Astrocyte of the cerebellum (primary cell): Measurements from ENCODE around the gene VN1R5.

Experiments used
- DNase-seq: peaks from one replicate; pipeline ENCODE4 v3.0.0-alpha.2; 2011; ENCODE audit warnings: low read depth
- H3K4me3 ChIP-seq: 2 replicates; pipeline ENCODE4 v1.5.1; 2011; ENCODE audit warnings: mild to moderate bottlenecking, low read depth, low read length, moderate library complexity
- in situ Hi-C: cut with HindIII; loops from 2 replicates; pipeline ENCODE4 v1.10.0; 2017; ENCODE audit warnings: low sequenced_read_pairs
- TF ChIP-seq, protein P1 (sequence below): IDR thresholded peaks from 2 replicates; pipeline ENCODE4 v1.5.1; 2012; ENCODE audit warnings: low read length, low read depth, moderate library complexity, mild to moderate bottlenecking; ENCODE audit errors: missing control alignments

Gene VN1R5

DNA sequence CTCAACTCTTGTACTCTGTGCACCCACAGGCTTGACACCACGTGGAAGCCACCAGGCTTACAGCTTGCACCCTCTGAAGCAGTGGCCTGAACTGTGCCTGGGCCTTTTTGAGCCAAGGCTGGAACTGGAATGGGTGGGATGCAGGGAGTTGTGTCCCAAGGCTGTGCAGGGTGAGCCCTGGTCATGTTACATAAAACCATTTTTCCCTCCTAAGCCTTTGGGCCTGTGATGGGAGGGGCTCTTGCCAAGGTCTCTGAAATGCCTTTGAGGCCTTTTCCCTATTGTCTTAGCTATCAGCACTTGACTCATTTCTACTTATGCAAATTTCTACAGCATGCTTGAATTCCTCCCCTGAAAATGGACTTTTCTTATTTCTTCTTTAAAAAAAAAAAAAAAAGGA is 14.1 kb downstream of the VN1R5 start:
- in situ Hi-C loops: no loop called here
- no peak for DNase-seq
- no peak overlapping the region for H3K4me3 ChIP-seq
- TF ChIP-seq, protein P1, sequence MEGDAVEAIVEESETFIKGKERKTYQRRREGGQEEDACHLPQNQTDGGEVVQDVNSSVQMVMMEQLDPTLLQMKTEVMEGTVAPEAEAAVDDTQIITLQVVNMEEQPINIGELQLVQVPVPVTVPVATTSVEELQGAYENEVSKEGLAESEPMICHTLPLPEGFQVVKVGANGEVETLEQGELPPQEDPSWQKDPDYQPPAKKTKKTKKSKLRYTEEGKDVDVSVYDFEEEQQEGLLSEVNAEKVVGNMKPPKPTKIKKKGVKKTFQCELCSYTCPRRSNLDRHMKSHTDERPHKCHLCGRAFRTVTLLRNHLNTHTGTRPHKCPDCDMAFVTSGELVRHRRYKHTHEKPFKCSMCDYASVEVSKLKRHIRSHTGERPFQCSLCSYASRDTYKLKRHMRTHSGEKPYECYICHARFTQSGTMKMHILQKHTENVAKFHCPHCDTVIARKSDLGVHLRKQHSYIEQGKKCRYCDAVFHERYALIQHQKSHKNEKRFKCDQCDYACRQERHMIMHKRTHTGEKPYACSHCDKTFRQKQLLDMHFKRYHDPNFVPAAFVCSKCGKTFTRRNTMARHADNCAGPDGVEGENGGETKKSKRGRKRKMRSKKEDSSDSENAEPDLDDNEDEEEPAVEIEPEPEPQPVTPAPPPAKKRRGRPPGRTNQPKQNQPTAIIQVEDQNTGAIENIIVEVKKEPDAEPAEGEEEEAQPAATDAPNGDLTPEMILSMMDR: no peak

DNA sequence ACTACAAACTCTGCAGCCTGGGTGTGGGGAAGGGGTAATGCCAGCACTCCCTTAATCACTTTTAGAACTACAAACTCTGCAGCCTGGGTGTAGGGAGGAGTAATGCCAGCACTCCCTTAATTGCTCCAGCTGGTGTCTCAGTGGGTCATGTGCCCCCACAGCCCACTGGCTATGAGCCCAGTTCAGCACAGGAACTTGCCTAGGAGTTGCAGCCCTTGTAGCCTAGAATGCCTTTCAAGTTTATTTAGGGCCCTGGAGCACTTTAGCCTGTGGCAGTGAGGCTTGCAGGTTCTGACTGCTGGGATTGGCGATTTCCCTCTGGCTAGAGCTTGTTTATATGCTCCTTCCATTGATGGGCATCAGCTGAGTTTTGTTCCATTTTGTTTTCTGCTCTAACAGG is 17.1 kb downstream of the VN1R5 start:
- TF ChIP-seq, protein P1: no peak
- no peak overlapping the region for H3K4me3 ChIP-seq
- no peak for DNase-seq
- in situ Hi-C loops: no loop called here

DNA sequence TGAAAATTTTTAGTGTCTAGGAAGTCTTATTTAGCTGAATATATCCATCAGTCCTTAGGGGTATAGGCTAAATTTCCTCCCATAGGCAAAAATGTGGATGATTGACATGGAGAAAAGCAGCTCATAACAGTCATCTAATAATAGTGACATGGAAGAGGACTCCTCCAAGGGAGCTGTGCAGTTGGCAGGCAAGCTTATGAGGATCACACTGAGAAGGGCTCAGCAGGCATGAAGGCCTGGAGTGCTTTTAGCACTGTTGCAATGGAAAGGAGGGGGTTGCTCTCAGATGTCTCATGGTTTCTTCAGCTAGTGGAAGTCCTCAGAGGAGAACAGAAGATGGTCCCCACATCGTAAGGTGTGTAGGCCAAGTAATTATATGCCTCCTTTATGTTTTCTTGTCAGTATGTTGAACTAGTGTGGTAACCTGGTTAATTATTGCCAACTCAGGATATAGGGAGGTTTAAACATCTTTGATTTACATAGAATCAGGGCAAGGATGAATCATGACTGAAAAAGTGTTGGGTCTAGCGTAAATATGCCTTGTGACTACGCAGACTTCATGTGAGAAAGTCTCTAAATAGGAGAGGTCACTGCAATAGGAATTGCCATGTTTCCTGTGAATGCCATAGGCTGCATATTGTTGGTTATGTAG is 18.9 kb downstream of the VN1R5 start:
- no peak overlapping the region for H3K4me3 ChIP-seq
- in situ Hi-C loops: no loop called here
- DNase-seq: no peak
- TF ChIP-seq, protein P1: no peak

DNA sequence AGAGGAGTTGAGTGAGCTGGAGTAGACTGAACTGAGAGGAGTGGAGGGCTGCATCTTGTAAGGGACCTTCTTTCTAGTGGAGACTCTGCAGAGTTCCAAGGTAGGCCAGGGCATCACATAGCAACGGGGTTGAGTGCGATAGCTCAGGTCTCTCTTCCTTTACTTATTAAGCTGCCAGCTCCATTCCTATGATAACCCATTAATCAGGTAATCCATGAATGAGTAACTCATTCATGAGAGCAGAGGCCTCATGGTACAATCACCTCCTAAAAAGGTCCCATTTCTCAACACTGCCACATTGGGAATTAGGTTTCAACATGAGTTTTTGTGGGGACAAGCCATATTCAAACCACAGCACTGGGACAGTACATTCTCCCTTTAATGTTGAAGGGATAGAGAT is 21.3 kb downstream of the VN1R5 start:
- in situ Hi-C loops: no loop called here
- no peak for DNase-seq
- TF ChIP-seq, protein P1: no peak
- H3K4me3 ChIP-seq: no peak overlapping the region

DNA sequence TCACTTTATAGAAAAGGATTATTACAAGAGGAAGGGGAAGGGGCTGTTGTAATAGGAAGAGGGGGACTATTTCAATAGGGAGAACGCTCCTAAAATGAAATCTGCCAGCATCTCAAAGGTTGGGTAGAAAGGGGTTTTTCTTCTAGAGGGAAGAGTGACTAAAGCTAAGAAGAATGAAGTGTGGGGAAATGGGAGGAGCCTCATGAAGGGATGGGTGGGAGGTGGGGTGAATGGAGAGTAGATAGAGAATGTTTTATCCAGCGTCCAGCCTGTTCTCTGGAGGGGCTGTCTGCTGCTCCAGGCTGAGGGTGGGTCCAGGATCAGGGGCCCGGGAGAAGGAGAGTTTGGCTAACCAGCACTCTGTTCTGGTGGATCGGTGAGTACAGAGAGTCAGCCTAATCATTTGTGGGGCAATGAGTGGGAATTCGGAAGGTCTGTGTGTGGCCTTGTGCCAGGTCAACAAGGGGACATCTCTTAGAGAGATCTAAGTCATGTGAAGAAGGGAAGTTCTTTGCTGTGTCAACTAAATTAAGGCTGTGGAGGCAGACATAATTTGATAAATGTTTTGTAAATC is 25.2 kb downstream of the VN1R5 start:
- TF ChIP-seq, protein P1: no peak
- in situ Hi-C loops: no loop called here
- H3K4me3 ChIP-seq: no peak overlapping the region
- no peak for DNase-seq

DNA sequence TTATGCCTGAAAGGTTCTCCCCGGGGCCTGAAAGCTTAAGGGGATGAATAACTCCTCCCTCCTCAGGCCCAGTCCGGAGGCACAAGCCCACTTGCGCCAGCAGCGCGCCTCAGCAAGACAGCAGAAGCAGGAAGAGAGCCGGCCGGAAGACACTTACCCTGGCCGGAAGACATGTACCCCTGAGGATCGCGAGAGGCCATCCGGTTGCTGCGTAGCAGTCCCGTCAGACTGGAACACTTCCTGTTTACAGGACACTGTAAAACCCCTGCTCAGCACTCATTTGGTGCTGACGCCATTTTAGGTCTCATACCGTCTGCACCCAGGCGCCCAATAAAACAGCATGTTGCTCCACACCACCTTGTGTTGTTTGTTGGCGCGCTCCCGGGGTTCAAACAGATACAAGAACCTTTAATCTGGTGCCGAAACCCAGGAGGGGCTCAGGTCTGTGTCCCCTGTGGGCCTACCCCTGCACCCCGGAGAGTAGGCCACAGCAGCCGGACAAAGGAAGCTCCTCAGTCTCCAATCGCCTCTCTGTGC is 30.3 kb downstream of the VN1R5 start:
- TF ChIP-seq, protein P1: no peak
- in situ Hi-C loops: no loop called here
- DNase-seq: no peak
- no peak overlapping the region for H3K4me3 ChIP-seq
